ENCODE measurements around the gene TMEM91.
A peak's percentile ranks its signal among the peaks of the same experiment; 100 is the strongest.
"Not testable (repeated sequence)": the region's sequence is repeated elsewhere in the genome, so short reads cannot be mapped to it uniquely, and the experiment has no call there.

The TMEM91 gene

GRCh38 chr19:41376241-41376997 lies at the start of gene TMEM91:
TMEM91 (plus strand) TSS chr19:41376533; CDS start chr19:41378310, 1,777 bp downstream.
- DNase-seq, result no peak

GRCh38 chr19:41327076-41327575 lies 49.2 kb upstream of the TMEM91 start:
- no peak for DNase-seq

DNA sequence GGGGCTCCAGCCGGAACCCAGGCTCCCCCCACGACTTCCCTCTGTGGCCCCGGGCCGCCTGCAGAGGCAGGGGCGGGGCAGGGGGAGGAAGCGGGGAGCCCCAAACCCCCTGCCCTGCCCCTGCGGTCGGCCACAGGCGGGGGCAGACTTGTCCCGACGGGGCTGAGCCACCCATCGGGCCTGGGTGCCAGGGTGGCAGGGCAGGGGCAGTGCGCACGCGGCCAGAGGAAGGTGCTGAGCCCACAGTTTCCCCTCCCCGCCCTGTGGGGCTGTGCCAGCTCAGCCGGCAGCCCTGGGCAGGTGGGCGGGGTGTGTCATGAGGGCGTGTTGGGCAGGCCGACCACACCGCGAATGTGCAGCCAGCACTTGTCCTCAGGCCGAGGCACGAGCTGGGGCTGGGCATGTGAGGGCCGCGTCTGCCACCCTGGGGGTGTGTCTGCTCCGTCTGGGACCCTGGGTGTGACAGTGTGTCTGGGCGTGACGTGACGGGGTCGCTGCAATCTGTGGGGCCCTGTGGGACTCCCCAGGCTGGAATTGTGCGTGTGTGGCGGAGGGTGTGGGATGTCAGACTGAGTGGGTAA lies 48.7 kb upstream of the TMEM91 start:
- peak; percentile 80 for DNase-seq

DNA sequence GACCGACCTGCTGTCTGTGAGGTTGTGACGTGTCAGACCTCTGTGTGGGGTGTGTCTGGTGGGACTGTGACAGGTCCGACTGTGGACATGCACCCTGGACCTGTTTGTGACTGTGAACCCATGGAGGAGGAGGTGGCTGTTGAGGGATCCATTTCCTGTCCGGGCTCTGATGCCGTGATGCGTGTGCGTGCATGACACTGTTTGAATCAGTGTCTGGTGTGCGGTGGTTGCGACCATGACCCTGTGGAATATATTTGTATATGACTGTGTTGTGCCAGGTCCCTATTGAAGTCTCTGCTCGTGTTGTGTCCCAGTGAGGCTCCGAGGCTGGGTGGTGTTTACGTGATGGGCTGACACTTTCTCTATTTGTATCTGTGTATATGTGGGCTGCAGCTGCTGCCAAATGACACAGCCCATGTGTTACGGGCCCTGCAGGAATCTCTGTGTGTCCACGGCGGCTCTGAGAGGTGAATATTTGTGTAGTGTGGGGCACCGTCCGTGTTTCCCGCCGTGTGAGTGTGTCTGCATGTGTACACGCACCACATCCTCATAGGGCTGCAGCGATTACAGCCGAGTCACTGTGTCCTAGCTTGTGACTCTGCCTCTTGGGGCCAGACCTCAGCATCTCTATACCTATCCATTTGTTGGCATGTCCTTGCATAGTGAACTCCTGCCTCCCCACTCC lies 48.0 kb upstream of the TMEM91 start:
- no peak for DNase-seq

GRCh38 chr19:41328842-41329225 lies 47.5 kb upstream of the TMEM91 start:
- DNase-seq, result no peak

GRCh38 chr19:41330481-41330880 lies 45.9 kb upstream of the TMEM91 start:
- DNase-seq, result no peak

- no peak for DNase-seq
These were observed 45.2 kb upstream of the TMEM91 start for GRCh38 chr19:41330946-41331678.

GRCh38 chr19:41332000-41332399 lies 44.3 kb upstream of the TMEM91 start:
- no peak for DNase-seq

DNA sequence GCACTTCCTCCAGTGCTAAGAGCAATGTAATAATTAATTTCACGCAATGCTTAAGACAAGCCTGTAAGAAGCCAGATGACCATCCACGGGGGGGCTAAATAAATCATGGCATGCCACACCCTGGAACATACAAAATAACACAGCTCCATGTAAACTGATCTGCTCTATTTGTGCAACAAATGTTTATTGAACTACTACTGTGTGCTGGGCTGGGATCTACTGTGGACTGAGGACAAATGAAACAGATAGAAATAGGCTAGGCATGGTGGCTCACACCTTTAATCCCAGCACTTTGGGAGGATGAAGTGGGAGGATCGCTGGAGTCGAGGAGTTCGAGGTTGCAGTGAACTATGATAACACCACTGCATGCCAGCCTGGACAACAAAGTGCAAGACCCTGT lies 43.9 kb upstream of the TMEM91 start:
- no peak for DNase-seq

GRCh38 chr19:41334793-41335192 lies 41.5 kb upstream of the TMEM91 start:
- no peak for DNase-seq

DNA sequence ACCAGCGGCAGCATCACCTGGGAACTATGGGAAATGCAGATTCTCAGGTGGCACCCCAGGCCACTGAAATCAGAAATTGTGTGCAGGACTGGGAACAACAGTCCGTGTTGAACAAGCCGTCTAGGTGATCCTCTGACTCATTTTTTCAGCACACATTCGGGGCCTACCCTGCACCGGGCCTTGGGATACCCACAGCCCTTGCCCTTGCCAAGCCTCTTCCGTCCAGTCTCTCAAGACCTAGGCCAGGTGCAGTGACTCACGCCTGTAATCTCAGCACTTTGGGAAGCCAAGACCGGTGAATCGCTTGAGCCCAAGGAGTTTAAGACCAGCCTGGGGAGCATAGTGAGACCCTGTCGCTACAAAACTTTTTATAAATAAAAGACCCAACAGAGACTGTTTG lies 40.9 kb upstream of the TMEM91 start:
- DNase-seq, result no peak

GRCh38 chr19:41339936-41340335 lies 36.4 kb upstream of the TMEM91 start:
- DNase-seq, result no peak

GRCh38 chr19:41341669-41342490 lies 34.5 kb upstream of the TMEM91 start:
- no peak for DNase-seq

- DNase-seq, result no peak
These were observed 32.2 kb upstream of the TMEM91 start for GRCh38 chr19:41344162-41344561.

DNA sequence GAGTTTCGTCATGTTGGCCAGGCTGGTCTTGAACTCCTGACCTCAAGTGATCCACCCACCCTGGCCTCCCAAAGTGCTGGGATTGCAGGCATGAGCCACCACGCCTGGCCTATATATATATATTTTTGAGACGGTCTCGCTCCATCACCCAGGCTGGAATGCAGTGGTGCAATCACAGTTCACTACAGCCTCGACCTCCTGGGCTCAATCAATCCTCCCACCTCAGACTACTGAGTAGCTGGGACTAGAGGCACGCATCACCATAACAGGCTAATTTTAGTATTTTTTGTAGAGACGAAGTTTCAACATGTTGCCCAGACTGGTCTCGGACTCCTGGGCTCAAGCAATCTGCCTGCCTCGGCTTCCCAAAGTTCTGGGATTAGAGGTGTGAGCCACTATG lies 29.4 kb upstream of the TMEM91 start:
- not testable (repeated sequence) for DNase-seq

DNA sequence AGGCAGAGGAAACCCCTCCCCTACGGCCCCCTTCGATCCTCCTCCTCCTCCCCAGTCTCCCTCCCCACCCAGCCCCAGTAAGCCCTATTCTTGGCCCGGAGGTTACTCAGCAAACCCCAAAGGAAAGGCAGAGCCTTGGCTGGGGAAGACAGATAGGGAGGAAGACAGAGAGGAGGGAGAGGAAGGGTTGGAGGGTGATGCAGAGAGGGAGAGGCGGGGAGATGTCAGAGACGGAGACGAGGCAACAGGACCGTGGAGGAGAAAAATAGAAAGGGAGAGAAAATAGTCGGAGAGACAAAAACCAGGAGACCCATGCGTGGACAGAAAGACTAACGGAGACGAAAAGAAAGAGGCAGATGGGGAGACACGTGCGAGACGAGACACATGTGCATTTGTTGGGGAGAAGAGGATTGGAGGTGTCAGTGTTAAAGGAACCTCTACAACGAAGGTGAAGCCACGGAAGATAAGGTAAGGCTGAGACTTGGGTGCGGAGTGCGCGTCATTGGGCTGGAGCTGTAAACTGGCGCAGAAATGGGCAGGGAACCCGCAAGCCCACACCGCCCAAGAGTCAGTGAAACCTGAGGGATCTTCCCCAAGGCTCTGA lies 25.5 kb upstream of the TMEM91 start:
- DNase-seq, result no peak

DNA sequence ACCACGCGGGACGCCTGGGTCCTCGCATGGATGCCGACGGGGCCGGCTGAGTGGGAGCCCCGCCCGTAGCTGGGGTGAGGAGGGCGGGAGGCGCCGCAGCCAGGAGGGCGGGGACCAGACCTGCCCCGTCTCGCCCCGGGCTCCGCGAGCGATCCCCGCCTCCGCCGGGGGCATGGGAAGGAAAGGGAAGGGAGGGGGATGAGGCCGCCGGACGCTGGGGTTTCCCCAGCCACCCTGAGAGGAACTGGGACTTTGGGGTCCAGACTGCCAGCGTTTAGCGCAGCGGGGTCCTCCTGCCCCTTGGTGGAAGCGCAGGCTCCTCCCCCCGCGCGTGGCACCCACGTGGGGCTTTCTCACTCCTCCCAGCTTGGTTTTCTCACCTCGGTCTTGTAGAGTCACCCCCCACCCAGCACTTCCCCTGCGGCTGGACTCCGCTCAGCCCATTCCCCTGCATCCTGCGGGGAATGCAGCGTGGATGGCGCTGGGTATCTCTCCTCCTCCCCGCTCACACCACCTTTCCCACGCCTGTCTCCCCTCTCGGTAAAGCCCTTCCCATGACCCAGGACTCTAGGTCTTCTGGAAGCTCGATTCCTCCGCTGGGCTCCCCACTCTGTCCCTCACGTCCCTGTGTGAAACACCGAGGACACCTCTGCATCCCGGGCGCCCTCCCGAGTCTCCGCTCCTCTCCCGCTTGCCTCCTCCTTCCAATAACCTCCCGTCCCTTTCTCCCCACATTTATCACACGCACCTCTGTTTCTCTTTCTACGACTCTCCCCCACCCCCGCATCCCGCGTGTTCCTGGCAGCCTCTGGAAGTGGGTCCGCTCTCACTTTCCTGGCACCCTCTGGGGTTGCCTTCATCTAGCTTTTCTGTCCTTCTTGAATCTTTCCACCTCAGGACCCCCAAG lies 24.7 kb upstream of the TMEM91 start:
- DNase-seq, result peak; percentile 64

DNA sequence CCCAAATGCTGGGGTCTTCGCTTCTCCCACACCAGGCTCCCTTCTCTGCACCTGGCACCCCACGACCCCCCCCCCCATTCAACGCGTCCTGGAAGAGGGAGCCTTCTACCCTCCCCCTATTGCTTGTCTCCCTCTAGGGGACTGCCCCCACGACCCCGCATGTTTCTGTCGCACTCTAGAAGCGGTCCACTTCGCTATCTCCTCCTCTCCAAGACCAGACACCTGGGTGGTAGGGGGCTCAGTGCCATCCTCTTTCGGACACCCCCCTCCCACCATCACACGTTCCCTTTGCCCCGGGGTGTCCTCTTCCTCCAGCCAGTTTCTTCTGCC lies 24.1 kb upstream of the TMEM91 start:
- DNase-seq, result no peak

- DNase-seq, result peak; percentile 66
These were observed 23.5 kb upstream of the TMEM91 start for GRCh38 chr19:41352609-41353465.

All from right forelimb (tissue), 1 donor.